Measurements from ENCODE around the gene CSF2.

The CSF2 gene

DNA sequence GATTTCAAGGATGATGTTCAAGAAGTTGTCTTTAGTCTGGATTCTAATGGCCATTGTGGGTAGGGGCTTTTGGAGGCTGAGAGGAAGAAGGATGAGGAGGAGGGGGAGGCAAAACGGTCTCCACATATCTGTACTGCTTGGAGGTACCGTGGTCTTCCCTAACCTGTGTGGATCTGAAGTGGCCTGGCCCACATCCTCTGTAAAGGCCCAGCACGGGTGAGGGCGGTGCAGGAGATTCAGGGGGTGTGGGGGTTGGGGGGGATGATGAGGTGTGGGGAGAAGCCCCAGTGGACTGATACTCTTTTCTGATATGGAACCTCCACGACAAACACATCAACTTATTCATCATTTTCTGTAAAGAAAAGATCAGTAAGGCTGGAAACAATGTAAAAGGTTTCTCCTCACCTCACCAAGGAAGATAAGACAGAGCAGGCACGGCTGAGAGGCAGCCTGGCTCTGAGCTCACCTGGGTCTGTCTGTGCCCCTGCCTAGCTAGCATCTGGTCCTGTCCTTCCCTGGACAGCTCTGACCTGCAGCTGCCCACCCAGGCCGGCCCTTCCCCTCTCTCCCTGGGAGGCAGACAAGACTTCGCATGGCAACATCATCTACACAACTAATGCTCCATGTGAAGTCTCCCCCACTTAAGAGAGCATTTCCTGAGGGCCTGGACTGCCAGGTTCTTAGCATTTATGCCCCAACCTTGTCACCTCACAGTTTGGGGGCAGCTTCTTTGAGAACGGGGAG lies 18.7 kb upstream of the CSF2 start:
- no peak for DNase-seq (ENCODE audit: low read depth in 2 of 2)

- DNase-seq (ENCODE audit: low read depth in 2 of 2) = no peak
These were observed 18.2 kb upstream of the CSF2 start for GRCh38 chr5:132055441-132055807.

DNA sequence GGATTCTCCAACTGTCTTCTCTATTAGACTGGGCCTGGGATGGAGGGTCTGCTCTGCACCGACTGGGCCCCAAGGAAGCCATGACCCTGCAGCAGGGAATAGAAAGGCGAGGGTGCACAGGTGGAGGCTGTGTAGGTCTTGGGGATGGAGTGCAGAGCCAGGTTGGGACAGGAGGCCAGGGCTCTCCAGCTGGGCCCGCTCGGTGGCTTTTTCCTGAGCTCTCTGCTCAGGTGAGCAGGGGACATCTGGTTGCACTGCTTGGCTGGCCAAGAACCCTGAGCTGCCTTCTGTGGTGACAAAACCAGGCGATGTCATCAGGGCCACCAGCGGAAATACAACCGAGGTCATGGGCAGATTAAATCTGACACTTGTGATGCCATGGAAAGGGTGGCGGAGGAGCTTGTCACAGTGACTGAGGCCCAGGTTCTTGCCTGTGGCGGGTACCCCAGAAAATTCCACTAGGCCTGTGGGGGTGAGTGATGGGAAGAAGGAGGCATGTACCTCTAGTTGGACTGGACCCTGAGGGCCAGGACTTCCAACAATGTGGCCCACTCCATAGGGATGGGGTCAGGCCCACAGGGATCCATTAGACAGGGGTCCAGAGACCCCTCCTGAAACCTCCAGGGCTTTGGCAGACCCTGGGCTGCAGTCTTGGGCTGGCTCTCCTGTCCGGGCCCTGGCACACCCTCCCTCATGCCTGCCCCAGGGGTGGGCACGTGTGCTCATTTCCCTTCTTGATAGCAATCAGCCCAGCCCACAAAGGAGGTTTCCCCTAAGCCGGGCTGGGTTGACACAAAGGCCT lies 17.6 kb upstream of the CSF2 start:
- peak in 1 of 2 donors; percentile 63 for DNase-seq (ENCODE audit: low read depth in 2 of 2)

DNA sequence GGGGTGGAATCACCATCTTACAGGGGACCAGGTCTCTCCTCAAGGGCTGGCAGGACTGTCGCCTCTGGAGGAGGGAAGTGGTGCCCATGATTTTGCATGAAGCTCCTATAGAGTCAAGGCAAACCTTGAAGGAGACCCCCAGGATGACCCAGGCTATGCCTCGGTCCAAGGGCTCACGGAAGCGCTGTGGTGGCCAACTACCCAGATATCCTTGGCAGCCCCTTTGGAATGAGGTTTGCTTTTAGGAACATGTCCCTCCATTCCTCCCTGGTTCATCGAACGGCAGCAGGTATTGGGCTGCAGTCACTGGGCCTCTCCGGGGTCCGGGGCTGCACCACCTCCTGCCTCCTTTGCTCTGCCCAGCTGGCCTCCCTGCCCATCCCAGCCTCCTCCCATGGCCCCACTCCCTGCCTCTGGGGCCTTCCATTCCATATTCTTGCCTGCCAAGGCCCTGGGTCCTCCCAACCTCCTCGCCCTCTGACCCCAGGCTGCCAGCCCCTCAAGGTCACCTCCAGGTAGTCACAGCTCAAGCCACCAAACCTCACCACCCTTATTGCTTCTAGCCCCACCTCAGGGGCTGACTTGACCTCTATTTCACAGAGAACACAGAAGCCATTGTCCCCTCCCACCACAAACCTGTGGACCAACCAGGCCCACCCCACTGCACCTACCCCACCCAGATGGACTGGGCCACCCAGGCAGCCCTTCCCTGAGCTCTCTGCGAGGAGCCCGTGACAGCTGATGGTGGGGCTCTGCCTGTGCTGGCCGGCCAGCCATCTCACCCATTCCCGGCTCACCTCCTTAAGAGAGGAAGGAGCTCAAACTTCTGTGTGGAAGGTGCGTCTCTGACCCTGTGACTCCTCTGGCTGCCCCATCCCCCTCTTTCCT lies 16.7 kb upstream of the CSF2 start:
- no peak for DNase-seq (ENCODE audit: low read depth in 2 of 2)

DNA sequence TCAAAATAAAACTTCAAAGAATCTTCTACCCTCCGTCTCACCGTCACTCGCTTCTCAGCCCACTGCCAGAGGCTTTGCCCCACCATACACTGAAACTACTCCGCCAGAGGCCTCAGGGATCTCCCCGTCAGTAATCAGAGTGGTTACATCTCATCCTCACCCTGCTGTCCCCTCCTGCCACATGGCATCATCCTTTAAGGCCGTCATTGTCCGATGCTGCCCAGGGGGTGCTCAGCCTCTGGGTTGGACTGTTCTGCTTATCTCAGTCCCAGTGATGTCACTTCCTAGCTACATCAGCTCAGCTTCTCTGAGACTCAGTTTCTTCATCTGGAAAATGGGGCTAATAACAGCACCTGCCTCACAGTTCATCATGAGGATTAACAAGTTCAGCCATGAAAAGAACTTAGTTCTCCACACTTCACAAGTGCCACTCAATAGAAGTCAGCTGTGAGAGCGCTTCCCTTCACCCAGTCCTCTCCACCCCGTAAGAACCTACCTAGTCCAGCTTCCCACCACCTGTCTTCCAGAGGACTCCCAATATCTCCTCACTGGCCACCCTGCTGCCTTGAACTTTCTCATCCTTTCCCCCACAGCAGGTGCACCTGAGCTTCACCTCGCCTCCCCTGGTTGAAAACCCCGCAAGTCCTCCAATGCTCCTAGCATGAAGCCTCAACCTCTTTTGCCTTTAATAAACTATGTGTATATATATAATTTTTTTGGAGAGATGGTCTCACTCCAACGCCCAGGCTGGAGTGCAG lies 15.9 kb upstream of the CSF2 start:
- DNase-seq (ENCODE audit: low read depth in 2 of 2) = no peak

DNA sequence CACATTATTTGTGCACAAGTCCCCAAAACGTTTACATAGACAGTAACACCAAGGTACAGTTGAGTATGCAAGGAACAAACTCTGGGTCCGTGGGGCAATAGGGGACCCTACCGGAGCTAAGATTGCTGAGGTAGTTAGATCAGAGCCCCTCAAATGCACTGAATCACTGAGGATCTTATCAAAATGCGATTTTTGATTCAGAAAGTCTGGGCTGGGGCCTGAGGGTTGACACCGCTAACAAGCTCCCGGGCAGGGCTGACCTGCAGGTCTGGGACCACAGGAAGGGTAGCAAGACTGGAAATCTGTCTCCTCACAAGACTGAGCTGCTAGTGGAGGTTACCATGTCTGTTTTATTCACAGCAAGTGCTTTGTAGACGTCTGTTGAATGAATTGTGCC lies 14.9 kb upstream of the CSF2 start:
- no peak for DNase-seq (ENCODE audit: low read depth in 2 of 2)

GRCh38 chr5:132059043-132059695 lies 14.4 kb upstream of the CSF2 start:
- DNase-seq (ENCODE audit: low read depth in 2 of 2) = no peak

GRCh38 chr5:132059696-132060500 lies 13.7 kb upstream of the CSF2 start:
- no peak for DNase-seq (ENCODE audit: low read depth in 2 of 2)

GRCh38 chr5:132060501-132061161 lies 13.0 kb upstream of the CSF2 start, which contains the start of gene IL3:
IL3 (plus strand) TSS chr5:132060655; CDS start chr5:132060707, 52 bp downstream.
- no peak for DNase-seq (ENCODE audit: low read depth in 2 of 2)

- DNase-seq (ENCODE audit: low read depth in 2 of 2) = peak; percentile 45 to 61
These were observed 10.3 kb upstream of the CSF2 start for GRCh38 chr5:132063090-132063911.

DNA sequence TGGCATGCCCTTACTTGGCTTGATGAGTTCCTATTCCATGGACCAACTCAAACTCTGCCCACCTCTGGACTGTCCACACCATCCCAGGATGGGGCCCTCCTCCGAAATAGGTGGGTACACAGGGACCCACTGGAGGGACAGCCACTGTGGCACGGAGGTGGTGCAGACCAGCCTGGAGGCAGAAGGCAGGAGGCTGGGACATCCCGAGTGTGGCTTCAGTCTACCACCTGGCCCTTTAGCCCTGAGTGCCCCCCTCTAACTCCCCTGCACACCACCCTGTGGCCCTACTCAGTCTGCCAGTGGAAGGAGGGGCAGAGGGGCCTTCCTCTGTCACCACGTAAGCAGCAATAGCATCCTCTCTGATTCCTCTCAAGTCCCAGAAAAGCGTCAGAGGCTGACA lies 9.4 kb upstream of the CSF2 start:
- no peak for DNase-seq (ENCODE audit: low read depth in 2 of 2)

- DNase-seq (ENCODE audit: low read depth in 2 of 2) = peak; percentile 37 to 54
These were observed 8.8 kb upstream of the CSF2 start for GRCh38 chr5:132064738-132065331.

- DNase-seq (ENCODE audit: low read depth in 2 of 2) = no peak
These were observed 8.1 kb upstream of the CSF2 start for GRCh38 chr5:132065351-132065937.

- DNase-seq (ENCODE audit: low read depth in 2 of 2) = no peak
These were observed 7.5 kb upstream of the CSF2 start for GRCh38 chr5:132065951-132066701.

DNA sequence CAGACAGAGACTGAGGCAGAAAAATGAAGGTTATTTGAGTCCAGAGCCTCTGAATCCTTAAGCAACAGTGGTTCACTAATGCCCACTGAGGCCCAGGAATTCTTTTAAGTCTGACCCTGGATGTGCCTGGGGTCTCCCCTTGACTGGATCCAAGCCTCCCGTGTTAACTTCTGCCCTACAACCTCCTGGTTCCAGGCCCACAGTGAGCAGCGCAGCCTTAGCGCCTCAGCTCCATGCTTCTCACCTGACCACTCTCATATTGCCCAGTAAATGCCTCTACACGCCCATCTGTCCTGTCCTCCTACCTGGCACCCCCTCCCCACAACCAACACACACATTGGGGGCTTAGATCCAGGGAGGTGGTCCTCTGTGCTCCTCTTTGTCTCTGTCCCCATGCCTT lies 6.7 kb upstream of the CSF2 start:
- no peak for DNase-seq (ENCODE audit: low read depth in 2 of 2)

GRCh38 chr5:132067451-132067850 lies 6.1 kb upstream of the CSF2 start:
- DNase-seq (ENCODE audit: low read depth in 2 of 2) = no peak
